ENCODE data around the gene EEA1. TPM values are rescaled to one million over a fixed set of nuclear protein-coding genes. Genes with fewer than 3 reads are reported as not detected.

The EEA1 gene
- total and polyA plus RNA-seq, 10 of the 15 experiments (the other 5 are each of a cell fraction or from before 2014, with no cell fraction given): 5.5 to 40.3 (median 13.5) TPM

GRCh38 chr12:92945659-92946220, 16.6 kb upstream of the EEA1 start:
- Histone ChIP-seq H3K27me3 (replicated peaks in 1 of 2; ENCODE audit: control insufficient read depth in 2 of 2, insufficient read depth in 2 of 2, low read length in 1 of 2) (no peaks in the 10 kb centered on the region), H3K4me1 (ENCODE audit: control insufficient read depth, insufficient read depth, low read length) (no peaks in the 10 kb centered on the region), H3K9ac (ENCODE audit: control insufficient read depth, insufficient read depth, low read length) (no peak overlapping the region), H3K9me3 (replicated peaks; ENCODE audit: control insufficient read depth, insufficient read depth, low read length) (peaks cover 4% of the 10 kb centered on the region; the same call in 2 of the 3 replicates), H2AFZ (ENCODE audit: control insufficient read depth, low read depth, low read length) (no peak overlapping the region), H4K20me1 (ENCODE audit: control insufficient read depth, insufficient read depth) (no peaks in the 10 kb centered on the region), H3K27ac (ENCODE audit: control insufficient read depth, insufficient read depth) (no peak overlapping the region), H3K4me2 (ENCODE audit: control insufficient read depth, insufficient read depth) (no peak overlapping the region), H3K79me2 (ENCODE audit: control insufficient read depth, insufficient read depth, low read length) (no peaks in the 10 kb centered on the region), H3K36me3 (ENCODE audit: control insufficient read depth in 2 of 2, insufficient read depth in 2 of 2, low read length in 1 of 2) (no peaks in the 10 kb centered on the region), H3K4me3 (no peak overlapping the region)
- CTCF ChIA-PET: interaction anchor here (1.2 to 4.8 kb wide), 2 partner anchors 9 to 160 kb away, joined by 4 to 18 read pairs; no protein-coding TSS in a partner anchor
- RAD21 ChIA-PET (ENCODE audit: unreplicated experiment): interaction anchor here (0.7 to 1.0 kb wide), 2 partner anchors 162 to 1169 kb away, joined by 3 read pairs; no protein-coding TSS in a partner anchor
- no peak for TF ChIP-seq CEBPB (IDR thresholded peaks at IDR 0.05; ENCODE audit: borderline replicate concordance in 1 of 2, low read depth in 2 of 2, low read length in 2 of 2)
- TF ChIP-seq, protein P1, sequence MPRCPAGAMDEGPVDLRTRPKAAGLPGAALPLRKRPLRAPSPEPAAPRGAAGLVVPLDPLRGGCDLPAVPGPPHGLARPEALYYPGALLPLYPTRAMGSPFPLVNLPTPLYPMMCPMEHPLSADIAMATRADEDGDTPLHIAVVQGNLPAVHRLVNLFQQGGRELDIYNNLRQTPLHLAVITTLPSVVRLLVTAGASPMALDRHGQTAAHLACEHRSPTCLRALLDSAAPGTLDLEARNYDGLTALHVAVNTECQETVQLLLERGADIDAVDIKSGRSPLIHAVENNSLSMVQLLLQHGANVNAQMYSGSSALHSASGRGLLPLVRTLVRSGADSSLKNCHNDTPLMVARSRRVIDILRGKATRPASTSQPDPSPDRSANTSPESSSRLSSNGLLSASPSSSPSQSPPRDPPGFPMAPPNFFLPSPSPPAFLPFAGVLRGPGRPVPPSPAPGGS (IDR thresholded peaks at IDR 0.05; ENCODE audit: borderline replicate concordance, insufficient read depth, low read depth, low read length, poor library complexity, severe bottlenecking): no peak
- no peak for TF ChIP-seq SMC3 (IDR thresholded peaks at IDR 0.05; ENCODE audit: borderline replicate concordance, low read length)
- TF ChIP-seq PAX5 (IDR thresholded peaks at IDR 0.05; ENCODE audit: borderline replicate concordance, low read depth, low read length): no peak
- TF ChIP-seq PAX8 (IDR thresholded peaks at IDR 0.05): no peak
- TF ChIP-seq, protein P2, sequence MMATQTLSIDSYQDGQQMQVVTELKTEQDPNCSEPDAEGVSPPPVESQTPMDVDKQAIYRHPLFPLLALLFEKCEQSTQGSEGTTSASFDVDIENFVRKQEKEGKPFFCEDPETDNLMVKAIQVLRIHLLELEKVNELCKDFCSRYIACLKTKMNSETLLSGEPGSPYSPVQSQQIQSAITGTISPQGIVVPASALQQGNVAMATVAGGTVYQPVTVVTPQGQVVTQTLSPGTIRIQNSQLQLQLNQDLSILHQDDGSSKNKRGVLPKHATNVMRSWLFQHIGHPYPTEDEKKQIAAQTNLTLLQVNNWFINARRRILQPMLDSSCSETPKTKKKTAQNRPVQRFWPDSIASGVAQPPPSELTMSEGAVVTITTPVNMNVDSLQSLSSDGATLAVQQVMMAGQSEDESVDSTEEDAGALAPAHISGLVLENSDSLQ (IDR thresholded peaks at IDR 0.05): no peak
- TF ChIP-seq LARP7 (IDR thresholded peaks at IDR 0.05): no peak
- TF ChIP-seq SREBF2 (IDR thresholded peaks at IDR 0.05; ENCODE audit: low read length): no peak
- POLR2A ChIA-PET: no interaction called here
- WGBS (ENCODE audit: insufficient coverage, insufficient replicate concordance, low lambda C conversion rate, missing lambda C conversion rate): 100% methylated on average over 2 of the region's 2 CpGs
- SMC1A ChIA-PET (ENCODE audit: uncharacterized antibody, unreplicated experiment): interaction anchor here (0.6 to 2.6 kb wide), 2 partner anchors 16 to 63 kb away, joined by 4 to 8 read pairs; partner anchors contain the start of gene EEA1
- ATAC-seq: no peak
- FAIRE-seq: no peak
- in situ Hi-C loops (cut with MboI): no loop called here
- no peak for DNase-seq (ENCODE audit: low read depth, low spot score)
- BruUV-seq (replicated peaks): no TSS peak
- intact Hi-C loops (cut with micrococcal nuclease; ENCODE audit: unreplicated experiment): no loop called here
